OCI-LY7 (cell line): ENCODE measurements around the gene CPXM1. TPM values are rescaled to one million over a fixed set of nuclear protein-coding genes. Genes with fewer than 3 reads are reported as not detected.
"Not testable (repeated sequence)": the region's sequence is repeated elsewhere in the genome, so short reads cannot be mapped to it uniquely, and the experiment has no call there.

ENCODE experiments used
- BruUV-seq: library from RNA; stranded (reverse); fragments of 400-500 nt; replicated peaks from 2 replicates; lab custom pipeline; 2021; lab: Mats Ljungman, UMichigan
- CTCF ChIA-PET: fragments of 300-600 bp; sonication (Branson Sonifier 250); formaldehyde crosslinking; loops from one replicate; lab custom pipeline; 2022; ENCODE audit warnings: antibody characterized with exemption; ENCODE audit not compliant: unreplicated experiment; lab: Charles Lee
- POLR2A ChIA-PET: fragments of 300-600 bp; sonication (Branson Sonifier 250); formaldehyde crosslinking; loops from one replicate; lab custom pipeline; 2022; ENCODE audit warnings: antibody characterized with exemption; lab: Charles Lee
- DNase-seq: peaks from one replicate; pipeline ENCODE4 v3.0.0-alpha.2; 2015; ENCODE audit warnings: low spot score
- H2AFZ ChIP-seq: fragments of 200-600 bp; sonication (generic), shearing (Covaris generic); 2 replicates; pipeline ENCODE4 v1.6.1; 2014; ENCODE audit warnings: mild to moderate bottlenecking, antibody characterized with exemption, low read length, moderate library complexity
- H3K27ac ChIP-seq: fragments of 200-600 bp; sonication (generic); 2 replicates; pipeline ENCODE4 v1.5.1; 2014; ENCODE audit warnings: mixed run types, low read depth, mild to moderate bottlenecking, moderate library complexity, low read length, inconsistent platforms; ENCODE audit not compliant: poor library complexity, severe bottlenecking
- H3K36me3 ChIP-seq: fragments of 200-600 bp; sonication (generic); 2 replicates; pipeline ENCODE4 v1.6.1; 2014; ENCODE audit warnings: mild to moderate bottlenecking, antibody characterized with exemption, low read length, moderate library complexity, mixed read lengths; ENCODE audit not compliant: insufficient read depth
- H3K4me1 ChIP-seq: fragments of 200-600 bp; sonication (generic); 2 replicates; pipeline ENCODE4 v1.5.1; 2014; ENCODE audit warnings: mild to moderate bottlenecking, low read length; ENCODE audit not compliant: insufficient read depth, poor library complexity, severe bottlenecking
- H3K4me2 ChIP-seq: fragments of 200-600 bp; sonication (generic); 2 replicates; pipeline ENCODE4 v1.6.1; 2014; ENCODE audit warnings: mild to moderate bottlenecking, low read length
- H3K4me3 ChIP-seq: fragments of 200-600 bp; sonication (generic); 2 replicates; pipeline ENCODE4 v1.5.1; 2014; ENCODE audit warnings: mild to moderate bottlenecking, low read depth, low read length; ENCODE audit not compliant: poor library complexity, severe bottlenecking
- H3K79me2 ChIP-seq: fragments of 200-600 bp; sonication (generic); 2 replicates; pipeline ENCODE4 v1.6.1; 2016; ENCODE audit warnings: low read depth, mild to moderate bottlenecking, low read length, moderate library complexity, mixed read lengths; ENCODE audit not compliant: insufficient read depth
- H3K9me2 ChIP-seq: fragments of 200-600 bp; sonication (generic); 2 replicates; pipeline ENCODE4 v1.6.1; 2016; ENCODE audit warnings: mild to moderate bottlenecking, low read length, mixed read lengths; ENCODE audit not compliant: insufficient read depth
- H3K9me3 ChIP-seq: fragments of 200-600 bp; sonication (generic); 2 replicates; pipeline ENCODE4 v1.6.1; 2014; ENCODE audit warnings: mild to moderate bottlenecking, mixed run types, low read length, mixed read lengths
- H4K20me1 ChIP-seq: fragments of 200-600 bp; sonication (generic); 2 replicates; pipeline ENCODE4 v1.6.1; 2014; ENCODE audit warnings: mild to moderate bottlenecking, antibody characterized with exemption, low read length, moderate library complexity, mixed read lengths; ENCODE audit not compliant: insufficient read depth
- CTCF ChIP-seq: fragments of 200-600 bp; sonication (generic); conservative IDR thresholded peaks from 2 replicates; pipeline ENCODE4 v1.5.1; 2014; ENCODE audit warnings: mild to moderate bottlenecking, antibody characterized with exemption, low read length, moderate library complexity, mixed read lengths
- EZH2phosphoT487 ChIP-seq: fragments of 200-600 bp; sonication (generic); IDR thresholded peaks from 2 replicates; pipeline ENCODE4 v1.6.1; 2018; ENCODE audit warnings: low read depth, borderline replicate concordance, mild to moderate bottlenecking, mixed run types, antibody characterized with exemption, low read length, moderate library complexity, mixed read lengths
- intact Hi-C: fragments of 100-400 bp; cut with micrococcal nuclease; formaldehyde crosslinking; loops from one replicate; pipeline ENCODE4 v1.10.0; 2022; ENCODE audit not compliant: unreplicated experiment
- total RNA-seq, 2 experiments: library from RNA; depleted of rRNA in 1 of 2; stranded (reverse); fragments of >200 nt in 1 of 2; shearing (Covaris generic) in 1 of 2; gene quantifications; 2 replicates each; pipeline ENCODE4 v1.2.3, GENCODE V29; 2014 to 2022

The CPXM1 gene
- total RNA-seq, 2 experiments from 2014 or later, result not detected

GRCh38 chr20:2834401-2835110 lies 34.1 kb upstream of the CPXM1 start:
- ChIA-PET CTCF (no interaction called here), POLR2A (no interaction called here)
- no peak overlapping the region for H3K27ac ChIP-seq
- H3K9me3 ChIP-seq, result no peaks in the 10 kb centered on the region
- H2AFZ ChIP-seq, result no peak overlapping the region
- H3K36me3 ChIP-seq, result no peaks in the 10 kb centered on the region
- BruUV-seq, result no TSS peak
- TF ChIP-seq CTCF (no peak), EZH2phosphoT487 (no peak)
- H3K4me1 ChIP-seq, result no peaks in the 10 kb centered on the region
- DNase-seq, result no peak
- H3K79me2 ChIP-seq, result no peaks in the 10 kb centered on the region
- no peak overlapping the region for H3K4me3 ChIP-seq
- no peaks in the 10 kb centered on the region for H4K20me1 ChIP-seq
- H3K9me2 ChIP-seq, result no peaks in the 10 kb centered on the region
- no peak overlapping the region for H3K4me2 ChIP-seq
- intact Hi-C loops, result no loop called here

DNA sequence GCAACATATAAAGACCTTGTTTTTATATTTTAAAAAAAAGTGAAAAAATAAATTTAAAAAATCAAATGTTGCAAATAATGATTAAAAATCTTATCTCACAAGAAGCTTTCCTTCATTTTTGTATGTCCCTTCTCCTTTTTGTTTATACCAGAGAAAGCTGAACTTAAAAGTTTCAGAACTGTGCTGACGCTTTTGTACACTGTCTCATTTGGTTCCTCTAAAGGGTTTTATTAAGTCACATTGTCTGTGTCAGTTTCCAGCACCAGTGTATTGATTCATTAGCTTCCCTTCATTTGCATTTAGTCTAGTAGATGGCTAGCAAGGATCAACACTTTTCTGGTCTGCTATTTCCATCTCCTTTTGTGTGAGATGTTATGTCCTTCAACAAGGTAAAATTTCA lies 33.3 kb upstream of the CPXM1 start:
- Histone ChIP-seq H3K4me3 (no peak overlapping the region), H3K79me2 (no peaks in the 10 kb centered on the region), H3K27ac (no peak overlapping the region), H2AFZ (no peak overlapping the region), H3K4me2 (no peak overlapping the region), H3K9me2 (no peaks in the 10 kb centered on the region), H4K20me1 (no peaks in the 10 kb centered on the region), H3K36me3 (no peaks in the 10 kb centered on the region), H3K9me3 (no peaks in the 10 kb centered on the region), H3K4me1 (no peaks in the 10 kb centered on the region)
- BruUV-seq, result no TSS peak
- TF ChIP-seq EZH2phosphoT487, result no peak
- TF ChIP-seq CTCF, result no peak
- intact Hi-C loops, result no loop called here
- ChIA-PET POLR2A (no interaction called here), CTCF (no interaction called here)
- DNase-seq, result no peak

- not testable (repeated sequence) for H3K27ac ChIP-seq
- POLR2A ChIA-PET, result interaction anchor here (0.7 kb wide), 1 partner anchor 89 kb away, joined by 8 read pairs; no protein-coding TSS in a partner anchor
Observed at GRCh38 chr20:2831206-2831605, 30.8 kb upstream of the CPXM1 start.

More at GRCh38 chr20:2831206-2831605, 30.8 kb upstream of the CPXM1 start:
- H3K9me3 ChIP-seq, H3K4me1 ChIP-seq, H2AFZ ChIP-seq, H4K20me1 ChIP-seq, H3K79me2 ChIP-seq, H3K4me2 ChIP-seq, CTCF ChIA-PET, intact Hi-C loops, H3K9me2 ChIP-seq, BruUV-seq, H3K36me3 ChIP-seq, DNase-seq, H3K4me3 ChIP-seq: not testable (repeated sequence)
